GM23338 (cell line): ENCODE results near the gene RANBP1. TPM values are rescaled to one million over a fixed set of nuclear protein-coding genes. Genes with fewer than 3 reads are reported as not detected.

Experiments
- ATAC-seq: fragments of 200-7000 bp; cut with Tn5 transposase; 3 replicates; pipeline ENCODE4 v1.9.1; 2020
- DNase-seq: peaks from one replicate; pipeline ENCODE4 v3.0.0-alpha.2; 2015; ENCODE audit warnings: low spot score
- H2AFZ ChIP-seq: fragments of 200-600 bp; sonication (generic); 2 replicates; pipeline ENCODE4 v1.8.0; 2016; ENCODE audit warnings: antibody characterized with exemption, mild to moderate bottlenecking, moderate library complexity
- H3F3A ChIP-seq: fragments of 200-600 bp; sonication (generic); replicated peaks from 2 replicates; pipeline ENCODE4 v1.8.0; 2017; ENCODE audit warnings: antibody characterized with exemption, mixed run types, low read depth
- H3K27ac ChIP-seq: fragments of 200-600 bp; sonication (generic); 2 replicates; pipeline ENCODE4 v1.6.1; 2016; ENCODE audit warnings: low read depth
- H3K27me3 ChIP-seq: fragments of 200-600 bp; sonication (generic); 2 replicates; pipeline ENCODE4 v1.8.0; 2016; ENCODE audit warnings: mild to moderate bottlenecking, mixed run types, moderate library complexity; ENCODE audit not compliant: insufficient read depth
- H3K36me3 ChIP-seq: fragments of 200-600 bp; sonication (generic); 2 replicates; pipeline ENCODE4 v1.8.0; 2016; ENCODE audit warnings: mild to moderate bottlenecking; ENCODE audit not compliant: insufficient read depth
- H3K4me1 ChIP-seq: fragments of 200-600 bp; sonication (generic); 2 replicates; pipeline ENCODE4 v1.8.0; 2016; ENCODE audit warnings: mild to moderate bottlenecking, moderate library complexity; ENCODE audit not compliant: insufficient read depth
- H3K4me2 ChIP-seq: fragments of 200-600 bp; sonication (generic); 2 replicates; pipeline ENCODE4 v1.7.1; 2017; ENCODE audit warnings: mixed run types
- H3K4me3 ChIP-seq: fragments of 200-600 bp; sonication (generic); 2 replicates; pipeline ENCODE4 v1.6.1; 2016; ENCODE audit warnings: mixed run types
- H3K79me2 ChIP-seq: fragments of 200-600 bp; sonication (generic); replicated peaks from 2 replicates; pipeline ENCODE4 v1.8.0; 2017; ENCODE audit warnings: mild to moderate bottlenecking; ENCODE audit not compliant: insufficient read depth
- H3K9me2 ChIP-seq: fragments of 200-600 bp; sonication (generic); 2 replicates; pipeline ENCODE4 v1.8.0; 2017; ENCODE audit not compliant: insufficient read depth
- H4K20me1 ChIP-seq: fragments of 200-600 bp; sonication (generic); replicated peaks from 2 replicates; pipeline ENCODE4 v1.8.0; 2017; ENCODE audit warnings: mild to moderate bottlenecking; ENCODE audit not compliant: insufficient read depth
- H3K27ac Mint-ChIP-seq: 2 replicates; pipeline ENCODE4 v1.8.0; 2020; ENCODE audit warnings: inconsistent platforms, mild to moderate bottlenecking, moderate library complexity, mixed read lengths
- H3K27me3 Mint-ChIP-seq: 3 replicates; pipeline ENCODE4 v1.8.0; 2022; ENCODE audit warnings: low read depth, mild to moderate bottlenecking, moderate library complexity, mixed read lengths, inconsistent platforms; ENCODE audit not compliant: insufficient read depth, poor library complexity
- H3K36me3 Mint-ChIP-seq: 3 replicates; pipeline ENCODE4 v1.8.0; 2021; ENCODE audit warnings: low read depth, mild to moderate bottlenecking, inconsistent platforms, moderate library complexity, mixed read lengths
- H3K4me1 Mint-ChIP-seq: 3 replicates; pipeline ENCODE4 v1.8.0; 2020; ENCODE audit warnings: mild to moderate bottlenecking, inconsistent platforms, mixed read lengths
- H3K4me3 Mint-ChIP-seq: 3 replicates; pipeline ENCODE4 v1.8.0; 2021; ENCODE audit warnings: moderate library complexity, mild to moderate bottlenecking, inconsistent platforms, mixed read lengths
- H3K9me3 Mint-ChIP-seq: 3 replicates; pipeline ENCODE4 v1.8.0; 2020; ENCODE audit warnings: moderate library complexity, mild to moderate bottlenecking, inconsistent platforms, mixed read lengths
- CREB1 ChIP-seq: fragments of 250-450 bp; sonication (Bioruptor Pico); IDR thresholded peaks from 2 replicates; pipeline ENCODE4 v1.5.0; 2020; ENCODE audit warnings: low read depth, mild to moderate bottlenecking, moderate library complexity
- ETS1 ChIP-seq: IDR thresholded peaks from 2 replicates; pipeline ENCODE4 v1.6.1; 2016; ENCODE audit warnings: antibody characterized with exemption
- EZH2 ChIP-seq: fragments of 200-600 bp; sonication (generic); IDR thresholded peaks from one replicate; pipeline ENCODE4 v1.8.0; 2017; ENCODE audit warnings: antibody characterized with exemption, mild to moderate bottlenecking, low read depth; ENCODE audit not compliant: unreplicated experiment
- EZH2phosphoT487 ChIP-seq: fragments of 200-600 bp; sonication (generic); IDR thresholded peaks from one replicate; pipeline ENCODE4 v1.8.1; 2018; ENCODE audit warnings: antibody characterized with exemption; ENCODE audit not compliant: unreplicated experiment
- JUNB ChIP-seq: IDR thresholded peaks from one replicate; pipeline ENCODE4 v1.6.1; 2016; ENCODE audit warnings: antibody characterized with exemption; ENCODE audit not compliant: unreplicated experiment
- NANOG ChIP-seq: IDR thresholded peaks from 2 replicates; pipeline ENCODE4 v1.6.1; 2016; ENCODE audit warnings: antibody characterized with exemption, borderline replicate concordance
- POLR2AphosphoS5 ChIP-seq: IDR thresholded peaks from 2 replicates; pipeline ENCODE4 v1.6.1; 2016; ENCODE audit warnings: antibody characterized with exemption, low read depth
- REST ChIP-seq: IDR thresholded peaks from one replicate; pipeline ENCODE4 v1.6.1; 2018; ENCODE audit warnings: antibody characterized with exemption; ENCODE audit not compliant: unreplicated experiment
- STAT1 ChIP-seq: IDR thresholded peaks from one replicate; pipeline ENCODE4 v1.6.1; 2016; ENCODE audit warnings: antibody characterized with exemption; ENCODE audit not compliant: unreplicated experiment
- ZNF114 ChIP-seq: fragments of 250-450 bp; sonication (Bioruptor Pico); IDR thresholded peaks from 2 replicates; pipeline ENCODE4 v1.5.0; 2020; ENCODE audit warnings: mild to moderate bottlenecking, moderate library complexity
- ZNF331 ChIP-seq: fragments of 250-450 bp; sonication (Bioruptor Pico); IDR thresholded peaks from 2 replicates; pipeline ENCODE4 v1.5.0; 2020; ENCODE audit warnings: low read depth, mild to moderate bottlenecking, moderate library complexity
- polyA plus RNA-seq: library from polyadenylated mRNA; unstranded; fragments of >200 nt; fragmentation: Nextera tagmentation; extraction: Ambion mirVana; gene quantifications from 2 replicates; pipeline ENCODE4 v1.2.1, GENCODE V29; 2016
- total RNA-seq: library from RNA; depleted of rRNA; stranded (reverse); fragments of >200 nt; shearing (Covaris generic); gene quantifications from 2 replicates; pipeline ENCODE4 v1.2.3, GENCODE V29; 2014
- TF ChIP-seq, protein P1 (sequence below), 2 experiments: fragments of 200-600 bp in 1 of 2; sonication (generic) in 1 of 2; conservative IDR thresholded peaks; 2 replicates each; pipeline versions ENCODE4 v1.5.1 to v1.6.1; 2016 to 2017; ENCODE audit warnings: antibody characterized with exemption in 2 of 2, low read depth in 2 of 2, mild to moderate bottlenecking in 2 of 2, moderate library complexity in 1 of 2
- TF ChIP-seq, protein P2 (sequence below): fragments of 250-450 bp; sonication (Bioruptor Pico); IDR thresholded peaks from 2 replicates; pipeline ENCODE4 v1.5.0; 2020; ENCODE audit warnings: mild to moderate bottlenecking, moderate library complexity

Gene RANBP1
- total and polyA plus RNA-seq, 2 experiments from 2014 or later, result 1,014 to 1,206 TPM

GRCh38 chr22:20106205-20106848, 9.6 kb upstream of the RANBP1 start:
- Histone ChIP-seq H4K20me1 (peaks cover 48% of the 10 kb centered on the region), H3K4me2 (no peak overlapping the region), H3K79me2 (peaks cover 25% of the 10 kb centered on the region), H3F3A (peaks cover 27% of the 10 kb centered on the region), H3K27ac (no peak overlapping the region), H3K9me2 (no peaks in the 10 kb centered on the region), H3K4me1 (no peaks in the 10 kb centered on the region), H3K27me3 (no peaks in the 10 kb centered on the region), H2AFZ (no peak overlapping the region), H3K4me3 (no peak overlapping the region), H3K36me3 (peaks cover 23% of the 10 kb centered on the region)
- no peak overlapping the region for H3K27ac Mint-ChIP-seq
- peaks cover 29% of the 10 kb centered on the region for H3K27me3 Mint-ChIP-seq
- H3K9me3 Mint-ChIP-seq, result no peaks in the 10 kb centered on the region
- H3K4me3 Mint-ChIP-seq, result no peak overlapping the region
- peaks cover 3% of the 10 kb centered on the region; the same call in 2 of the 3 replicates for H3K4me1 Mint-ChIP-seq
- no peak for TF ChIP-seq CREB1 (CRISPR knock-in tag)
- no peak for TF ChIP-seq ETS1
- TF ChIP-seq EZH2, result no peak
- TF ChIP-seq STAT1, result no peak
- TF ChIP-seq ZNF114 (CRISPR knock-in tag), result no peak
- TF ChIP-seq JUNB, result no peak
- TF ChIP-seq ZNF331, result no peak
- TF ChIP-seq, protein P1, sequence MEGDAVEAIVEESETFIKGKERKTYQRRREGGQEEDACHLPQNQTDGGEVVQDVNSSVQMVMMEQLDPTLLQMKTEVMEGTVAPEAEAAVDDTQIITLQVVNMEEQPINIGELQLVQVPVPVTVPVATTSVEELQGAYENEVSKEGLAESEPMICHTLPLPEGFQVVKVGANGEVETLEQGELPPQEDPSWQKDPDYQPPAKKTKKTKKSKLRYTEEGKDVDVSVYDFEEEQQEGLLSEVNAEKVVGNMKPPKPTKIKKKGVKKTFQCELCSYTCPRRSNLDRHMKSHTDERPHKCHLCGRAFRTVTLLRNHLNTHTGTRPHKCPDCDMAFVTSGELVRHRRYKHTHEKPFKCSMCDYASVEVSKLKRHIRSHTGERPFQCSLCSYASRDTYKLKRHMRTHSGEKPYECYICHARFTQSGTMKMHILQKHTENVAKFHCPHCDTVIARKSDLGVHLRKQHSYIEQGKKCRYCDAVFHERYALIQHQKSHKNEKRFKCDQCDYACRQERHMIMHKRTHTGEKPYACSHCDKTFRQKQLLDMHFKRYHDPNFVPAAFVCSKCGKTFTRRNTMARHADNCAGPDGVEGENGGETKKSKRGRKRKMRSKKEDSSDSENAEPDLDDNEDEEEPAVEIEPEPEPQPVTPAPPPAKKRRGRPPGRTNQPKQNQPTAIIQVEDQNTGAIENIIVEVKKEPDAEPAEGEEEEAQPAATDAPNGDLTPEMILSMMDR (conservative IDR thresholded peaks at IDR 0.05; ENCODE audit: low read depth in 2 of 2), result no peak
- TF ChIP-seq, protein P2, sequence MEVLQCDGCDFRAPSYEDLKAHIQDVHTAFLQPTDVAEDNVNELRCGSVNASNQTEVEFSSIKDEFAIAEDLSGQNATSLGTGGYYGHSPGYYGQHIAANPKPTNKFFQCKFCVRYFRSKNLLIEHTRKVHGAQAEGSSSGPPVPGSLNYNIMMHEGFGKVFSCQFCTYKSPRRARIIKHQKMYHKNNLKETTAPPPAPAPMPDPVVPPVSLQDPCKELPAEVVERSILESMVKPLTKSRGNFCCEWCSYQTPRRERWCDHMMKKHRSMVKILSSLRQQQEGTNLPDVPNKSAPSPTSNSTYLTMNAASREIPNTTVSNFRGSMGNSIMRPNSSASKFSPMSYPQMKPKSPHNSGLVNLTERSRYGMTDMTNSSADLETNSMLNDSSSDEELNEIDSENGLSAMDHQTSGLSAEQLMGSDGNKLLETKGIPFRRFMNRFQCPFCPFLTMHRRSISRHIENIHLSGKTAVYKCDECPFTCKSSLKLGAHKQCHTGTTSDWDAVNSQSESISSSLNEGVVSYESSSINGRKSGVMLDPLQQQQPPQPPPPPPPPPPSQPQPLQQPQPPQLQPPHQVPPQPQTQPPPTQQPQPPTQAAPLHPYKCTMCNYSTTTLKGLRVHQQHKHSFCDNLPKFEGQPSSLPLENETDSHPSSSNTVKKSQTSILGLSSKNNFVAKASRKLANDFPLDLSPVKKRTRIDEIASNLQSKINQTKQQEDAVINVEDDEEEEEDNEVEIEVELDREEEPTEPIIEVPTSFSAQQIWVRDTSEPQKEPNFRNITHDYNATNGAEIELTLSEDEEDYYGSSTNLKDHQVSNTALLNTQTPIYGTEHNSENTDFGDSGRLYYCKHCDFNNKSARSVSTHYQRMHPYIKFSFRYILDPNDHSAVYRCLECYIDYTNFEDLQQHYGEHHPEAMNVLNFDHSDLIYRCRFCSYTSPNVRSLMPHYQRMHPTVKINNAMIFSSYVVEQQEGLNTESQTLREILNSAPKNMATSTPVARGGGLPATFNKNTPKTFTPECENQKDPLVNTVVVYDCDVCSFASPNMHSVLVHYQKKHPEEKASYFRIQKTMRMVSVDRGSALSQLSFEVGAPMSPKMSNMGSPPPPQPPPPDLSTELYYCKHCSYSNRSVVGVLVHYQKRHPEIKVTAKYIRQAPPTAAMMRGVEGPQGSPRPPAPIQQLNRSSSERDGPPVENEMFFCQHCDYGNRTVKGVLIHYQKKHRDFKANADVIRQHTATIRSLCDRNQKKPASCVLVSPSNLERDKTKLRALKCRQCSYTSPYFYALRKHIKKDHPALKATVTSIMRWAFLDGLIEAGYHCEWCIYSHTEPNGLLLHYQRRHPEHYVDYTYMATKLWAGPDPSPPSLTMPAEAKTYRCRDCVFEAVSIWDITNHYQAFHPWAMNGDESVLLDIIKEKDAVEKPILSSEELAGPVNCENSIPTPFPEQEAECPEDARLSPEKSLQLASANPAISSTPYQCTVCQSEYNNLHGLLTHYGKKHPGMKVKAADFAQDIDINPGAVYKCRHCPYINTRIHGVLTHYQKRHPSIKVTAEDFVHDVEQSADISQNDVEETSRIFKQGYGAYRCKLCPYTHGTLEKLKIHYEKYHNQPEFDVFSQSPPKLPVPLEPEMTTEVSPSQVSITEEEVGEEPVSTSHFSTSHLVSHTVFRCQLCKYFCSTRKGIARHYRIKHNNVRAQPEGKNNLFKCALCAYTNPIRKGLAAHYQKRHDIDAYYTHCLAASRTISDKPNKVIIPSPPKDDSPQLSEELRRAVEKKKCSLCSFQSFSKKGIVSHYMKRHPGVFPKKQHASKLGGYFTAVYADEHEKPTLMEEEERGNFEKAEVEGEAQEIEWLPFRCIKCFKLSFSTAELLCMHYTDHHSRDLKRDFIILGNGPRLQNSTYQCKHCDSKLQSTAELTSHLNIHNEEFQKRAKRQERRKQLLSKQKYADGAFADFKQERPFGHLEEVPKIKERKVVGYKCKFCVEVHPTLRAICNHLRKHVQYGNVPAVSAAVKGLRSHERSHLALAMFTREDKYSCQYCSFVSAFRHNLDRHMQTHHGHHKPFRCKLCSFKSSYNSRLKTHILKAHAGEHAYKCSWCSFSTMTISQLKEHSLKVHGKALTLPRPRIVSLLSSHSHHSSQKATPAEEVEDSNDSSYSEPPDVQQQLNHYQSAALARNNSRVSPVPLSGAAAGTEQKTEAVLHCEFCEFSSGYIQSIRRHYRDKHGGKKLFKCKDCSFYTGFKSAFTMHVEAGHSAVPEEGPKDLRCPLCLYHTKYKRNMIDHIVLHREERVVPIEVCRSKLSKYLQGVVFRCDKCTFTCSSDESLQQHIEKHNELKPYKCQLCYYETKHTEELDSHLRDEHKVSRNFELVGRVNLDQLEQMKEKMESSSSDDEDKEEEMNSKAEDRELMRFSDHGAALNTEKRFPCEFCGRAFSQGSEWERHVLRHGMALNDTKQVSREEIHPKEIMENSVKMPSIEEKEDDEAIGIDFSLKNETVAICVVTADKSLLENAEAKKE (CRISPR knock-in tag), result no peak
- no peak for TF ChIP-seq REST
- TF ChIP-seq POLR2AphosphoS5, result no peak
- no peak for TF ChIP-seq NANOG
- TF ChIP-seq EZH2phosphoT487, result no peak
- DNase-seq (no peak), ATAC-seq (no peak)
- peaks cover 88% of the 10 kb centered on the region for H3K36me3 Mint-ChIP-seq
